CD4-positive, alpha-beta T cell treated with Interleukin-4 for 1 hour (primary cell): ENCODE measurements around the gene LIPI.
"Not testable (repeated sequence)": the region's sequence is repeated elsewhere in the genome, so short reads cannot be mapped to it uniquely, and the experiment has no call there.

Experiments used
- DNase-seq, 2 donors: peaks; one replicate each; pipeline ENCODE4 v3.0.0-alpha.2; 2020 to 2022

The LIPI gene

DNA sequence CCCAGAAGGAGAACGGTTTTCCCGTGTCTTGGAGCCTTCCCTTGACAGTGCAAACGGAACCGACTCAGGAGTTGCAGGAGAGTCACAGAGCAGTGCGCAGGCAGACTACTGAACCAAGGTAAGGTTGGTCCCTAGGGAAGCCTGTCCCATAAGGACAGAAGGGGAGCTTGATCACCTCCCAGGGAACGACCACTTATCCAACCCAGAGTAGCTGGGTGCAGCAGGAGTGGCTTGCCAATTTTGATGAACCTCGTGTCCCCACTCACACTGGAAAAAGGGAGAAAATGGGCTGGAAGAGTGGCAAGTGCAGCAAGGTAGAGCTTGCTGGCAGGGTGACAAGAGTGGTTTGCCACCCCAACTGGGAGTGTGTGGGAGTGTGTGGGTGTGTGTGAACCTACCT lies 95.1 kb downstream of the LIPI start:
- no peak for DNase-seq

DNA sequence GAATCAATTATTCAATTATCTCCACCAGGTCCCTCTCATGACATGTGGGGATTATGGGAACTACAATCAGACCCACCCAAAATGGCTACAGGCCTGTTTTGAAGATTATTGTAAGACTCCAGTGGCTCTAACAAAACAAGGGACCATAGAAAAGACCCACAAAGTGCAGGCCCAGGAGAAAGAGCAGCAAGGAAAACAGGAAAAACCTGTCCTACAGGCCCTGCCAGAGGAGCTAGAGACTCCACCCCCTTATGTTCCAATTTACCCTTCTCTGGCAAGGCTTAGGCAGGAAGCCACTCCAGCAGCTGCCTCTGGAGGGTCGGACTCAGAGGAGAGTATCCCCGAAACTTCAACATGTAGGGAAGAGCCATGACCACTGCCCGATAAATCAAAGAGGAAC lies 96.5 kb downstream of the LIPI start:
- DNase-seq = no peak

DNA sequence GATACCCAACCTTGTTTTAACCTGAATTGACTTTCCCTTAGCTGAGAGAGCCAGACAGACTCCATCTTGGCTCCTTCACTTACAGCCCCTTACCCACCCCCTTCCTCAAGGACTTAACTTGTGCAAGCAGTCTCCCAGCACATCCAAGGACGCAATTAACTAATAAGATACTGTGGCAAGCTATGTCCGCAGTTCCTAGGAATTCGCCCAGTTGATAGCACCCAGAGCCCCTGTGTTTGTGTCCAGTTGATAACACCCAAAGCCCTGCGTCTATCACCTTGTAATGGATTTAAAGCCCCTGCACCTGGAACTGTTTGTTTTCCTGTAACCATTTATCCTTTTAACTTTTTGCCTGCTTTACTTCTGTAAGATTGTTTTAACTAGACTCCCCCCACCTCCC lies 106.2 kb downstream of the LIPI start:
- DNase-seq = not testable (repeated sequence)

DNA sequence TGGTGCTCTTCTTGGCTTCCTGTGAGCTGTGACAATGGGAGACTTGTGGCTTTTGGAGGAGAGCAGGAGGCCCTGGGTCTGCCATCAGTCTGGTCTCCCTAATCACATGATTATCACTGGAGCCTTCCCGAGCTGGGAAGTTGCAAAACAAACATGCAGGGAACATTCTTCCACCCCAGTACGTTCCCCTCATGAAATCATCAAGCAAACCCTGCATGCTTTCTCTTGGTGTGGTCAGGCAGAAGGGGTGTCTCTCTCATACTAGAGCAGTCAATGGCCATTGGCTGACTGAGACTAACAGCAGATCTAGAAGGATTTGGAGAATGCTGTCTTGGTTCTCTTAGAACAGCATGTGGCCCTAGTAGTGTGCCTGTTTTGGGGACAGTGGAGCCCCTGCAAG lies 111.2 kb downstream of the LIPI start:
- no peak for DNase-seq

DNA sequence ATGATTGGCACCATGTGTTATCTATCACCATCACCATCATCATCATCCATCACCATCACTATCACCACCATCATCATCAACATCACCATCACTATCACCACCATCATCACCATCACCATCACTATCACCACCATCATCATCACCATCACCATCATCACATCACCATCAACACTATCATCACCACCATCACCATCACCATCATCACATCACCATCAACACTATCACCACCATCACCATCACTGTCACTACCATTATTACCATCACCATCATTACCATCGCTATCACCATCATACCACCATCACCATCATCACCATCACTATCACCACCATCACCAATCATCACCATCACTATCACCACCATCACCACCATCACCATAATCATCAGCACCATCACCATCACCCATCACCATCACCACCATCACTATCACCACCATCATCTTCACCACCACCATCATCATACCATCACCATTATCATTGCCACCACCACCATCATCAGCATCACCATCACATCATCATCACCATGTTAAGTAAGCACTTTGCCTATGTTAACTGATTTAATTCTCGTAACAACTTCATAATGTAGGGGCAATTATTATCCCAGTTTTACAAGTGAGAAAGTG lies 112.8 kb downstream of the LIPI start:
- DNase-seq = no peak

DNA sequence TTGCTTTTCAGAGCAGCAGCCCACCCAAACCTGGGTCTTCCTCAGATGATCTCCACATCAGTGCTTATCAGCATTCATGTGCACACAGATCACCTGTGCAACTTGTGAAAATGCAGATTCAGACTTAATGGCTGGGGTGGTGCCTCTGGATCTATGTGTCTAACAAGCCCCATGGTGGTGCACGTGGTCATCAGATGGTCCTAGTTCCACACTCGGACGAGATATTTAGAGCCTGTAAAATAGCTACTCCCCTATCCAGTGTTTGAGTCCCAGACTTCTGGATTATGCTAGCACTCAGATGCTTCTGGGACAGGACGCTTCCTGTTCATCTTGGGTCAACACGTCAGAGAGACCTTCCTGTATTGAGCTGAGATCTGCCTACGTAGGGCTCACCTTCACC lies 114.2 kb downstream of the LIPI start:
- DNase-seq = no peak

DNA sequence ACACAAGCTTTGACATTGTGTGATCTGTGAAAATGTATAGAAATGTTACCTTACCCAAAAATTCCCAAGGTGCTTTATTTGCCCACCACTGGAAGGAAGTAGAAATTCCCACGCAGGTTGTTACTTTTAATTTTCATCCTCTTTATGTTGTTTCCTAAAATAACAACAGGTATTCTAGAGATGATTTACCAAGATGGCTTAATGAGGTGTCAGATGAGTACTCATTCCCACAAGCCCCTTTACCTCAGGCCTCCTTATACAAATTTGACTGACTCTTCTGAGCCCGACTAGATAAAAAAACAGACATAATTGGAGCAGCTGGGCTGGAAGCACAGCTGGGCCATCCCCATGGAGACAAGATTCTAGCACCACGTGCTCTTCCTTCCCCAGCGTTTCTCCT lies 114.6 kb downstream of the LIPI start:
- no peak for DNase-seq

DNA sequence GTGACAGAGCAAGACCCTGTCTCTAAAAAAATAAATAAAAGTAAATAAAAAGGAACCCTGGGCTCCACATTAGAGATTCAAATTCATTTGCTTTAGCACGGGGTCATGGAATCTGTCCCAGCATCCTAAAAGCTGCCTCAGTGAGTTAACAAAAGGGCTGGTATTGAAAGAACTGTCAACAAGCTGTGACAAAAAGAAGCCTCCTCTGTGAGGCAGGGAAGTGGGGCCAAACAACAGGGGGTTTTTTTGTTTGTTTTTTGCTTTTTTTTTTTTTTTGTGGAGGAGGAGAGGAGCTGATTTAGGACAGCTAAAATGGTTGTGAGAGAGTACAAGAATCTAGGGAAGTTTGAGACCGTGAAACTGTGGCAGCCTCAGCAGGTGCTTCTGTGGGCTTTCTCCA lies 115.7 kb downstream of the LIPI start:
- DNase-seq = no peak

DNA sequence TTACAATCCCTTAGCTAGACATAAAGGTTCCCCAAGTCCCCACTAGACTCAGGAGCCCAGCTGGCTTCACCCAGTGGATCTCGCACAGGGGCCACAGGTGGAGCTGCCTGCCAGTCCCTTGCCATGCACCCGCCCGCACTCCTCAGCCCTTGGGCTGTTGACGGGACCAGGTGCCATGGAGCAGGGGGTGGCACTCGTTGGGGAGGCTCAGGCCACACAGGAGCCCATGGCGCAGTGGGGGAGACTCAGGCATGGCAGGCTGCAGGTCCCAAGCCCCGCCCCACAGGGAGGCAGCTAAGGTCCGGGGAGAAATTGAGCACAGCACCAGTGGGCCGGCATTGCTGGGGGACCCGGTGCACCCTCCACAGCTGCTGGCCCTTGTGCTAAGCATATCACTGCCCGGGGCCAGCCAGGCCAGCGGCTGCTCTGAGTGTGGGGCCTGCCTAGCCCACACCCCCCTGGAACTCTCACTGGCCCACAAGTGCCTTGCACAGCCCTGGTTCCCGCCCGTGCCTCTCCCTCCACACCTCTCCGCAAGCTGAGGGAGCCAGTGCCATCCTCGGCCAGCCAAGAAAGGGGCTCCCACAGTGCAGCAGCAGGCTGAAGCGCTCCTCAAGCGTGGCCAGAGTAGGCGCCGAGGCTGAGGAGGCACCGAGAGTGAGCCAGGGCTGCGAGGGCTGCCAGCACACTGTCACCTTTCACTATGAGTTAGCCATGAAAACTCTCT lies 117.8 kb downstream of the LIPI start:
- DNase-seq = no peak

DNA sequence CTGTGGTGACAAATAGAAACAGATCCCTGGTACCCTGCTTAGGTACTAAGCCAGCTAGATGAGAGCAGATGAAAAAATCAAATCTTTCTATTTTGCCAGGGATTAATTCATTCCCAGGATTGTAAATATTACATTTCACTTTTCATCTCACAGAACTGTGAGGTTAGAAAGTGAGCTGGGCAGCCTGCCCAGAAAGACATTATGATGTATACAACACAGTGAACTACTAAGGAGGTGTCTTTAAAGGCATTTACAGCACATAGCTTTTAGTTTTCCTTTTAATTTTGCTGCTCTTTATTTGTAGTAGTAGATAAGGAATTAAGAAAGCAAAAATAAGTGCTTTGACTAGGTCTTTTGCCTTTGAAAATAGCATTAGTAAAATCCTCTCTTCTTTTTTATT lies 120.6 kb downstream of the LIPI start:
- DNase-seq = not testable (repeated sequence)

DNA sequence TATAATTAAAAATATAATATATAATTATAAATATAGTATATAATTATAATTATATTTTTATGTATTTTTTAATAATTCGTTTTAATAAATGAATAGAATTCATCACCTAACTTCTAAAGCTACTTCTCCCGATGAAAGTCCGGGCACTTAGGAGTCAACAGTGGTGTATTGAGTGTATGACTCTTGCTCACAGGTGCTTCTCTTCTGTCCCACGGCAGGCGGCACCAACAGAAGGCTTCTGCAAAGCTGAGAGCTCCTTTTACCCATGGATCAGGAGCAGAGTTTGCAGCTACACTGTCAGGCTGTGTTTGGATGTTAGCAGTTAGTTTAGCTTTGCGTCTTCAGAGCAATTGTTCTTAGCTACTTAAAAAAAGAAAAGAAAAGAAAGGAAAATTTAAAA lies 122.4 kb downstream of the LIPI start:
- DNase-seq = no peak

DNA sequence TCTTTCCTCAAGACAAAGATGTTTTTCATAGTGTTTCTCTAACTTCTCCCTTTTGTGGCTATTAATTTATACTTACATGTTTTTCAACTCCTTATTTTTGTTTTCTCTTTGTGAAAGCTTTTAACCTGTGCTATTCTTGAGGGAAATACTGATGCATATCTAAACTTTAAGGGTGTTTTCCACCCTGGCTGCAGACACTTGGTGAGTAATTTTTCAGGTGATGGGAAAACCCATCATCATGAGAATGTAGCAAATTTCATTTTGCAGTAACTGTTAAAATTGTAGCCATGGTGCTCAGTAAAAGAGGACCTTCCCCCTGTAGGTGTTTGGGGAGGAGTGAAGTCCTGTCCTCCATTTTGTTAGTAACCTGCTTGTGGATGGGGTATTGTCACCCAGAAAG lies 124.2 kb downstream of the LIPI start:
- no peak for DNase-seq

DNA sequence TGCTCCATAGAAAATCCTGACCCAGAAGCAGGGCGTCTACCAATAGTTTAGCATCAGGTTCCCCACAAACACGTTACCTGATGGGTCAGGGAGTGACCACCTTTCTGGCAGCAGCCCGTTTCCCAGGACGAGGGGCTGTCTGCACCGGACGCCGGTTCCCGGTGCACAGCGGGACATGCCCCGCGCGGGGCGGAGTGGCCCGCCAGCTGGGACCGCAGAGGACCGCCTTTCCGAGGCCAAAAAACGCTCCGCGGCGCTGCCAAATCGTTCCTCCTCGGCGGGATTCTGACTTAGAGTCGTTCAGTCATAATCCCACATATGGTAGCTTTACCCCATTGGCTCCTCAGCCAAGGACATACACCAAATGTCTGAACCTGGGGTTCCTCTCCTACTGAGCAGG lies 126.1 kb downstream of the LIPI start:
- DNase-seq = no peak

DNA sequence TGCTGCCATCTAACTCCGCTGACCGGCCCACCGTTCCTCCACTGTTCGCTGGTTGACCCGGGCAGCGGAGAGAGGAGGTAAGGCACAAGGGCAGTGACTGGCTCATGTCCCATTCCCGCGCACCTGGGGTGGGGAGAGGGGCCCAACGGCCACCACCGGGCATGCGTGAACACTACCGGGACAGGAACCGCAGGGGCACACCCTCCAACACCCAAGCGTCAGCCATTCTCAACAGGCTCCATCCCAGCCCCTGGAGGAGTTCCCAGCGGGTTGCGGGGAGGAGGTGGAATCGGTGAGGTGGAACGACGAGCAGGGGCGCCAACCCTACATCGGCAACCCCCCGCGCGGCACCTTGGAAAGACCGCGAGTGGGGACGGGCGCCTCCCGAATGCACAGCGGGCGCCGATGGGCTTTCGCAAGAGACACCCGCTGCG lies 126.7 kb downstream of the LIPI start:
- no peak for DNase-seq

DNA sequence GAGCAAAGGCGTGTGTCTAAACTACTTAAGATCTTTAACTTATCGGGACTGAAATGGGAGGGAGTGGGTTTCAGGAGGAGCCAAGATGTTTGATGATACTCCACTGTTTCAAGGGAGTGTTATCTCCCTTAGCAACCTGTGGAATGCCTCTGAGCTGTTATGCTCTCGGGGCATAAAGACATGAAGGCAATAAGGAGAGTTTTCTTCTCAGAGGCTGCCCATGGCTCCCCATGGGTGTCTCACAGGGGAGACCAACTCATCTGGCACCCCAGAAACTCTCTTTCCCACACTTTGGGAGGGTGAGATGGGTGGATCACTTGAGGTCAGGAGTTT lies 130.0 kb downstream of the LIPI start:
- no peak for DNase-seq

DNA sequence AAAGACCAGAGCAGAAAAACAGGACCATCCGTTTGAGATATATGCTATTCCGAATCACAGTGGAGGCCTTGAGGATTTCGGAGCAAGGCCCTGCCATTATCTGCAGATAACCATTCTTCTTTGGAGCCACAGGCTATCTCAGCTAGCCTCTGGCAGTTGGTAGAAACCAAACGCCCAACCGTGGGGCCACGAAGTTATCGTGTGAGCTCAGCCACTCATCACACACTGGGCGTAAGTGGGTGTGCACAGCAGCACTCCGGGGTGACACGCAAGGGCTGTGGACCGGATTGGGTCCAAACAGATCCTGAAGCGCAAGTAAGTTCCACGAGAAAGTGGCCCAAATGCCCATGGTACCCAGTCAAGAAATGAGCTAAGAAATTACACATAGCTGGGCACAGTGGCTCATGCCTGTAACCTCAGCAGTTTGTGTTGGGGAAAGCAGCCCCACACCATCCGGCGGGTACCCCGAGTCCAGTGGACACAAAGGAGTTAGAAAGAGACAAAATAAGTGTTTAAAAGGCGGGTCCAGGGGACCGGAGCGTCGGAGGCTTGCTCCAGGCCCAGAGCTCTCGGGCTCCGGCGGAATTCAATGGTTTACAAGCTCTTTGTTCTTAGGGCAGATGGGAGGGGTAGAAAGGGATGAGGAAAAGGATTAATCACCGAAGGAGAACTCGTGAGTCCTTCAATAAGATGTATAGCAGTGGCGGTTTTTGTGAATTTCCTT lies 130.6 kb downstream of the LIPI start:
- no peak for DNase-seq

DNA sequence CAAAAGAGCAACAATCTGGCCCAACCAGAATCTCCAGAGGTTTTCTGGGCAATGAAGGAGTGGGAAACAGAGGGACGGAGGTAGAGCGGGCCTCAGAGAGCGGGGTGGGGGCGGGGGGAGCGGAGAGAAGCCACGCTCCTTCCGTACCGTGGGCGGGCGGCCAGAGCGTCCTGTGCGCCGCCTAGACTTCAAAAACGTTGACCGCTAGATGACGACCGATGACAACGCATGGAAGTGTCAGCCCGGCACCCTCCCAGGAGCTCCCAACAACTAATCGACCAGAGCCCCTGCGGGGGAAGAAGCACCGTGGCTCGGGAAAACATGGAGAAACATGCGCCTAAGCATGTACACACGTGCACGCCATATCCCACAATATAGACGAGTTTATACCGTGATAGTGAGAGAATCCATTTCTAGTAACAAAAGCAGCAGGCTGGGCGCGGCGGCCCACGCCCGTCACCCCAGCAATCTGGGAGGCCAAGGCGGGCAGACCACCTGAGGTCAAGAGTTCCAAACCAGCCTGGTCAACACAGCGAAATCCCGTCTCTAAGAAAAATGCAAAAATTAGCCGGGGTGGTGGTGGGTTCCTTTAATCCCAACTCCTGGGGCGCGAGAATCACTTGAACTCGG lies 131.9 kb downstream of the LIPI start:
- no peak for DNase-seq

DNA sequence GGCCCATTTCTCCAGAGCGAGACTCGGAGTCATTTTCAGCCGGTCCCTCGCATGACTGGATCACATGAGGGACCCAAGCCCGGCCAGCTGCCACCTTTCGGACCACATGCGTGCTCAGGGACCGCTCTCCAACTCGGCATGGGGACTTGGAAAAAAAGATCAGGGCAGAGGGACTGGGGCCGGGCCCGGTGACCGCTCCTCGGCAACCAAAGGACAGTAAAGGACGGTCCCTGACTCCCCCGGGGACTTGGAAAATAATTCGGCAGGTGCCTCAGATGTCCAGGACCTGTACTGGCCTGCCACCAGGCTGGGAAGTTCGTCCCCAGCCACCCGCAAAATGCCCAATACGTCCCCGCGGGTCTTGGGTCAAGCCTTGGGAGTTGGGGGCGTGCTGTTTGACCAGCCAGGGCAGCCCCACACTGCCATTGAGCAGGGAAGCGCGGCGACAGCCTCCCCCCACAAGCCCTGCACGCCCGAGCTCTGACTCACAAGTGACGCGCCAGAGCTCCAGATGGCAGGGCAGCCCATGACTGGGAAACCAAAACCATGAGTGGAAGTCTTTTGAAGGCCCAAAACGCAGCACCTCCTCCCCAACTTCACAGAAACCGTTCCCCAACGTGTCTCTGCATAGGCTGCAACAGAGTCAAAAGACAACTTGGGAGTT lies 134.5 kb downstream of the LIPI start:
- DNase-seq = no peak

DNA sequence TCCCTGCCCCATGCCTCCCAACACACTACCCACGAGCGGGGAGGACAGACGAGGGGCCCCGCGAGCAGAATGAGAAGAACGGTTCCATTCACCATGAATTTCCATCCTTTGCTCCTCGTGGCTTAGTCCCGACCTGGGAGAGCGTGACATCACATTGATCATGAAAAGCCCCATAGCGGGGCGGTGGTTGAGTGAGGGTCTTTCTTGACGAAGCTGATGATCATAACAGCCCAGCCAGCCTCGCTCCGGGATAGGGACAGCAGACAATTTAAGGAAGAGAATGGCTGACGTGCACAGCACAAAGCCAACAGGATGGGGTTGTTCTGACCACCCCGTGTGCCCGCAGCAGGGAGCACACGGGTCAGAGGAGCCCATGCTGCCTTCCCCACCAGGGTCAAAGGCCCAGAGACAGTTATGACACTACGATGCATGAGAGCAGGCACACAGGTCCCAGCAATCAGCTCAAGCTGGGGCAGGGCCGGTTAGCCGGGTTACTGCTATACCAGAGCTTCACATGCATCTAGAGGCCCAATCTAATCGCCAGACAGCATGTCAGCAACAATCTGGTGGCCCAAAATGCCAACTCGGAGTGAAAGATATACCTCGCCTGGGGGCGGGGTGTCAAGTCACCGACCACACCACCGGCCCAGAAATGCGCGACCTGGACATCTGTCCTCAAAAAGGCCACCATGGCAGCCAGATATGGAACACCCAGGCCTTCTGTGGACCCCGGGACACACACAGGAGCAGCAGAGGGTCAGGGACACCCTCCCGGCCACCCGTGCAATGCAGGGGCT lies 135.2 kb downstream of the LIPI start:
- DNase-seq = no peak

DNA sequence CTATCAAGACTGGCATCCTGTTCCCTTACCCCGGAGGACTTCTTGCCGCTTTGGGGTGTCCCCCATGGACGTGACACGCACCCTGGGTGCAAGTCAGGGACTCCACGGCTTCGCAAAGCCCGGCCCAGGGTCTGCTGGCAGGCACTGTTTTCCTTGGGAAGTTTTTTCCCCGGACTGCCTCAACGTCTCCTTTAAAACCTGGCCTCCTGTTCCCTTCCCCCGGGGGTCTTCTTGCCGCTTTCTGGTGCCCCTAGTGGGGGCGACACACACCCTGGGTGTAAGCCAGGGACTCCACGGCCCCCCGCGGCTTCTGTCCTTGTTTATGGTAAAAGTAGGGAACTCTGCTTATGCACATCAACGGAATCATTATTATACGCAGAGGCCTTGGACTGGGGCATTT lies 136.6 kb downstream of the LIPI start:
- DNase-seq = no peak

DNA sequence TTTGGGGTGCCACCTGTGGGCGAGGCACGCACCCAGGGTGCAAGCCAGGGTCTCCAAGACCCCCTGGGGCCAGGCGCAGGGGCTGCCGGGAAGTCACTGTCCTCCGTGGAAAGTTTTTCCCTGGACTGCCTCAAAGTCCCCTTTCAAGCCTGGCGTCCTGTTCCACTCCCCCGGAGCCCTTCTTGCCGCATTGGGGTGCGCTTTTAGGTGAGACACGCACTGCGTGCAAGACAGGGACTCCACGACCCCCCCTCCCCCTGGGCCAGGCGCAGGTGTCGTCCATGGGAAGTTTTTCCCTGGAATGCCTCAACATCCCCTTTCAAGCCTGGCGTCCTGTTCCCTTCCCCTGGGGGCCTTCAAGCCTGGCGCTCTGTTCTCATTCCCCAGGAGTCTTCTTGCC lies 137.1 kb downstream of the LIPI start:
- no peak for DNase-seq

DNA sequence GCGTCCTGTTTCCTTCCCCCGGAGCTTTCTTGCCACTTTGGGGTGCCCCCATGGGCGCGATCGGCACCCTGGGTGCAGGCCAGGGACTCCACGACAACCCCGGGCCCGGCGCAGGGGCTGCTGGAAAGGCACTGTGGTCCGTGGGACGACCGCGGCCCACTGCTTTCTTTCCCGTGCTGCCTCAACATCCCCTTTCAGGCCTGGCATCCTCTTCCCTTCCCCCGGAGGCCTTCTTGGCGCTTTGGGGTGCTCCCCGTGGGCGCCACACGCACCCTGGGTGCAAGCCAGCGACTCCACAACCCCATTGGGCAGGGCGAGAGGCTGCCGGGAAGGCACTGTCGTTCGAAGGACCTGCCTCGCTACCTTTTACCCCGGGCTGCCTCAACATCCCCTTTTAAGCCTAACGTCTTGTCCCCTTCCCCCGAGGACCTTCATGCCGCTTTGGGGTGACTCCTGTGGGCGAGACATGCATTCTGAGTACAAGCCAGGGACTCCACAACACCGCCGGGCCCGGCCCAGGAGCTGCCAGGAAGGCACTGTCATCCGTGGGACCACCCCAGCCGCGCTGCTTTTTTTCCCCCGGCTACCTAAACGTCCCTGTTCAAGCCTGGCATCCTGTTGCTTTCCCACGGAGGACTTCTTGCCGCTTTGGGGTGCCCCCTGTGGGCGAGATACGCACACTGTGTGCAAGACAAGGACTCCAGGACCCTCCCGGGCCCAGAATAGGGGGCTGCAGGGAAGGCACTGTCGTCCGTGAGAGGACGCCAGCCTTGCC lies 137.8 kb downstream of the LIPI start:
- DNase-seq = no peak
